Activated T-helper 1 cell treated with anti-CD3 and anti-CD28 coated beads, Interleukin-2, amount 50 U/mL, for 16 hours (primary cell): ENCODE measurements around the gene CFL2.
"Not testable (repeated sequence)": the region's sequence is repeated elsewhere in the genome, so short reads cannot be mapped to it uniquely, and the experiment has no call there.

Experiments
- DNase-seq, 2 donors: peaks; one replicate each; pipeline ENCODE4 v3.0.0-alpha.2; 2020; ENCODE audit warnings: low read depth in 1 of 2, low spot score in 1 of 2

The CFL2 gene

DNA sequence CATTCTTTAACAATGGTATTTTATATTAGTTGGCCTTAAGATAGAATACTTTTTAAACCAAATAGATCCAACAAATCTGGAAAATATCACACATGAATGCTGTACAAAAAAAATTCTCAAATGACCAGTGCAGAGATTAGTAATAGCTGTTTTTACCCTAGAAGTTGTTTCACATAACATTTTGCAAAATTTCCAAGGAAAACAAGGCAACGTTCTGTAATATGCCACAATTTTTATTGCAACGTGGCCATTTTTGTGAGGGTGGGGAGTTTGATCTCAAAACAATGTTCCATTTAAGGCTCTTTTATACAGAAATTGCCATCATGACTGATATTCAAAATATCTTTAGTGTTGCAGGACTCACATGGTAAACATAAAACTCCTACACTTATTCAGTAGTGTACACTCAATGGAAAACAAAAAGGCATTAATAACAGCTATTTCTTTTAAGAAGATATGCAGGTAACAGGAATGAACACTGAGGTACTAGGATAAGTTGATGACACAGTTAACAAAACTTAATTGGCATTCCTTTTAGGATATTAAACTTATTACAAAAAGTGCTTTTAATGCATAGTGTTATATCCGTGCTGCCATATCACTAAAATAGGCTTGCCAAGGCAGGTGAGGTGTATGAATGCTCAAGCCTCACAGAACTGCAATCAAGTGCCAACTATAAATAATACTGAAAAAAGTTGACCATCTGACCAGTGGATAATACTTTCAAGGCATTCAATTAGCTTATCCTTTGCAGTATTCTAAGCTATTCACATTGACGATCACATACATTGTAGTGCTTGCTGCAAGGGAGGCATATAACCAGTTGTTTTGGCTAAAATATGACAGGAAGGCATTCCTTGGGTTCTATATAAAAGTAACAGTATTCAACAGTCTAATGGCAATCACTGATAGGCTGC is 2.3 kb downstream of the CFL2 start:
- DNase-seq, result no peak

DNA sequence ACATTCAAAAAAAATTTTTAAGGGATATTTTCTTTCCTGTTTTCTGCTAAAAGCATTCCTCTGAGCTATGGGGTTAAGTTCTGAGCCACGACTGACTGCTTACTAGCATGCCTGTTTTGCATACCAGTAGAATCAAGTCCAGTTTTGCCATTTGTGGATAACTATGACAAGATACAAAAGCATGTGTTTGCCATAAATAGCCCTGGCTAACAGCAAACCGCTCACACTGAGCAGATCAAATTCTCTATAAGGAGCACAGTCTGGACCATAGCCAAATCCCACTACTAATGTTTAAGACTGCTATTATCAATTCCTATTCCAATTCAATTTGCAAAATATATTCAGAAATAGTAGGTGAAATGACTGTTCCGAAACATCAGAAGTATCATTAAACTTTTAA is 3.2 kb downstream of the CFL2 start:
- no peak for DNase-seq

DNA sequence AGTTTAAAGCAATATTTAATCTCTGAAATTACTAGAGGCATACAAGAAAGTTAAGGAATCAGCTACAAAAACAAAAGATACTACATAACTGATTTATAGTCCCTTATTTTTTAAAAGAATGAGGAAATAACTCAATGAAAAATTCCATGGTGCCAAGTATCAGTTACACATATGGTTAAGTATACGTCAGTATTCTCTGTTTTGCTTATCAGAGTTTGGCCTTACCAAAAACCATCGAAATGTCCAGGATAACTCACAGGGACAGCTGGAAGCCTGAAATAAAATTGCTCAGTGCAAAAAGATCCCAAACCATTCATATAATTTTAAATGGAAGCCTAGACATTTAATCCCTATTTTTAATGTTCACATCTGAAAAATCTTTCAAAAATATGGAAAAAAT is 3.6 kb downstream of the CFL2 start:
- DNase-seq, result no peak

DNA sequence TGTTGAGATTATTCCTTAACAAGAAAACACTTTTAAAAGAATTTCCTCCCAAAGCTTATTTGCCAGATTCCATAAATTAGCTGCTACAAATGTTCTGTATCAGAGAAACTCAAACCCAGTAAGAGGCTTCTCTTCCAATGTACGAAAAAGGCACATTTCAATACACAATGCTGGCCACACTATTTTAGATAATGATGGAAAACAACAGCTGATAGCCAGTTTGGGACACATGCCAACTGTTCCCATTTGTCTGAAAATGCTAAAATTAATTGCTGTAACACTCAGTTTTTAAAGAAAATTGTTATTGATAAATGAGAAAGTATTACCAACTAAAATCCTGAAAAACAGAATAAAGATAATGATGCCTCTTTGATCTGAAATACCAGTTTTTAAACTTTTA is 4.4 kb downstream of the CFL2 start:
- DNase-seq, result no peak

DNA sequence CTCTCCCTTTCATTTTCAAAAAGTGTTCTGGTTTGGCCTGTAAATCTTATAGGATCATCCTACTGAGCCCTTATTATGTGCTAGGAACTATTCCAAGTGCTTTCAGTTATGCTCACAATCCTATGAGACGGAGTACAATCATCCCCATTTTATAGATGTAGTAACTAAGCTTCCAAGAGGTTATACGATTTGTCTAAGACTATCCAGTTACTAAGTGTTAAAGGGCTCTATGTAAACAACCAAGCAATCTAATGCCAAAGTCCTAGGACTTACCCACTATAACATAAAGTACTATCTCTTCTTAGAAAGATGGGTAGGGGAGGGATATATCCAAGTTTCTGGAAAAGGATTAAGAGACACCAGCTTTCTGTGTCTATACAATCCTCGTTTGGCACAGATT is 6.7 kb downstream of the CFL2 start:
- DNase-seq, result no peak

DNA sequence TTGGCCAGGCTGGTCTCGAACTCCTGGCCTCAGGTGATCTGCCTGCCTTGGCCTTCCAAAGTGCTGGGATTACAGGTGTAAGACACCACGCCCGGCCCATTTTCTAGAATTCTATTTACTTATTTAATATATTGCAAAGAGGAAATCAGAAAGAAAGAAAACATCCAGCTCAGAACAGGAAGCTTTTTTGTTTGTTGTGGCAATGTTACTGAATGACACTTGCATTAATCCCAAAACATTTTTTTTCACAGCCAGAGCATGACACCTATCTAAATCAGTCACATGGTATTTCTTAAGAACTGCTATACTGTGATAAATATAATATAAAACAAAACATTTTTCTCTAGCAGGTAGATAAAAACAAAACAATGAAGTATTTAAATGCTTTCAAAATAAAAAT is 12.6 kb downstream of the CFL2 start:
- no peak for DNase-seq

DNA sequence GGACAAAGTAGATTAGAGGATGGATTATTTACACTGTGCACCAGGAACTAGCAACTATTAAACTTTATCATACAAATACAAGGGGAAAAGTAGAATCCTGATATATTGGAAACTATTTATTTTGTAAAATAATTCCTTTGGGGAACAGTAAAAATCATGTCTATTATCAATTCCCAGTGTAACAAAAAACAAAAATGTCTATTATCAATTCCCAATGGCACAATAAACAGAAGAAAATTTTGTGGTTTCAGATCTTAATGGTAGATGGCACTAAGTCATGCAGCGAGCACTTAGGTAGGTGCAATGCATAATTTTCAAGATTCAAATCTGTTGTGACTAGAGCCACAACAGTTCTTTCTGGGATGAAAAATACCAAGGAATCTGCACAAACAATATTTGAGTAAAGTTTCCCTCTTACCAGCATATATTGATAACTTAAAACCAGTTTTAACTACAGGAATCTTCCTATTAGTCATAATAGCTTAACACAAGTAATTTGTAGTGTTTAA is 13.7 kb downstream of the CFL2 start:
- no peak for DNase-seq

DNA sequence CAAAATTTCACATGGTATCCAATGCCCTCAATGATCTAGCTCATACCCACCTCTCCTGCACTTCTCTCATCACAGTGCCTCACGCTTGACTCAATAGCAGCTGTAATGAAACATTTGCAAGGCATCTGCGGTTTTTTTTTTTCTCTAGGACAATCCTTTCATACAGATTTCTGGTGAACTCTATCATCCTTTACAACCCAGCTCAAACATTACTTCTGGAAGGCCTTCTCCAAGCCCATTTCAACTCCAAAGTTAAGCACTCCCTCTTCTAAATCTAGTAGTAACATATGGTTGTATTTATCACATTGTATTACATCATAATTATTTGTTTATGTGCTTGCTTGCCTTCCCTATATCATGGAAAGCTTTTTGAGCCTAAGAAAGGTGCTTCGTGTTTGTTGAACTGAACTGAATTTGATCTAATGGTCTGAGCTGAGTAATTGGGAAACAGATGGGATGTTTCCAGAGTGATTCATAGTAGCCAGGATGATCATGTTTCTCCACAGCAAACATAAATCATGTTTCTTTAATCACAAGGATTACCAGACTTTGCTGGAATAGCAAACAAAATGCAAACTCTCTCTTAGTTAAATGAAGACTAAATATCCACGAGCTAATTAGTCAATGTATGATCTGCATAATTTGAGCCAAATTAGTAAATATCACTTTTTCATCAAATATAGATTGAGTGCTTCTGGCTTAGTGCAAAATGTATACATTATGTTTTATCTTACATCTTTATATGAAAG is 14.3 kb downstream of the CFL2 start:
- DNase-seq, result no peak

DNA sequence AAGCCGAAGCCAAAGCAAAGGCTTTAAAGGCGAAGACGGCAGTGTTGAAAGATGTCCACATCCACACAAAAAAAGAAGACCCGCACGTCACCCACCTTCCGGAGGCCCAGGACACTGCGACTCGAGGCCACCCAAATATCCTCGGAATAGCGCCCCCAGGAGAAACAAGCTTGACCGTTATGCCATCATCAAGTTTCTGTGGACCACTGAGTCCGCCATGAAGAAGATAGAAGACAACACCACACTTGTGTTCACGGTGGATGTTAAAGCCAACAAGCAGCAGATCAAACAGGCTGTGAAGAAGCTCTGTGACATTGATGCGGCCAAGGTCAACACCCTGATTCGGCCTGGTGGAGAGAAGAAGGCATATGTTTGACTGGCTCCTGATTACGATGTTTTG is 20.2 kb downstream of the CFL2 start:
- DNase-seq, result not testable (repeated sequence)

DNA sequence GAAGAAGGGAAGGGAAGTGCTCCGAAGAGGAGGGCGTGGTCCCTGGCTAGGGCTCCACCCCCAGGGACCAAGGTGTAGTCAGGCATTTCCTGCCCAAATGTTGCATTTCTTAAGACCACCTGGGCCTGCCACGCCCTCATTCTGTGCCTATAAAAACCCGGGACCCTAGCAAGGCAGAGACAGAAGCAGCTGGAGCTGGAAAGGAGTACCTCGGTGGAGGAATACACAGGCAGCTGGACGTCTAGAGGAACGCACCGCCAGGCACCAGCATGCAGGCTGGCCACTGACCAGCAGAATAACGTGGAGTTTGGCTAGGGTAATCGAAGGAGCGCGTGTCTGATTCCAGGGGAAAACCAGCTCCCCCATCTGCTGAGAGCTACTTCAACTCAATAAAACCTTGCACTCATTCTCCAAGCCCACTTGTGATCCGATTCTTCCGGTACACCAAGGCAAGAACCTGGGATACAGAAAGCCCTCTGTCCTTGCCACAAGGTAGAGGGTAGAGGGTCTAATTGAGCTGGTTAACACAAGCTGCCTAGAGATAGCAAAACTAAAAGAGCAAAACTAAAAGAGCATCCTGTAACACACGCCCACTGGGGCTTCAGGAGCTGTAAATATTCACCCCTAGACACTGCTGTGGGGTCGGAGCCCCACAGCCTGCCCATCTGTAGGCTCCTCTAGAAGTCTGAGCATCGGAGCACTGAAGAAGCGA is 21.0 kb downstream of the CFL2 start:
- no peak for DNase-seq

DNA sequence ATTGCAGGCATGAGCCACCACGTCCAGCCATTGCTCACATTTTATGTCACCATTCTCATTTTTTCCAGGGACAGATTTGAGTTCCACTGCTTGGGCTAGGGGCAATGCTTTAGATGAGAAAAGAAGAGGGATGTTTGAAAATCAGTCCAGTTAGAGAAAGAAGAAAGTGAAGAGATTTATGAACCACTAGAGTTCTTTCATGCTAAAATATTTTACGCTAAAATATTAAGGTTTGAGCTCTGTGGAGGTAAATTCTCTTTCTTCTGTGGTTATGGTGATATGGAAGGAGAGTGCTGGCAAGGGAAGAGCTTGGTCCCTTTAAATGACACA is 21.5 kb downstream of the CFL2 start:
- no peak for DNase-seq

DNA sequence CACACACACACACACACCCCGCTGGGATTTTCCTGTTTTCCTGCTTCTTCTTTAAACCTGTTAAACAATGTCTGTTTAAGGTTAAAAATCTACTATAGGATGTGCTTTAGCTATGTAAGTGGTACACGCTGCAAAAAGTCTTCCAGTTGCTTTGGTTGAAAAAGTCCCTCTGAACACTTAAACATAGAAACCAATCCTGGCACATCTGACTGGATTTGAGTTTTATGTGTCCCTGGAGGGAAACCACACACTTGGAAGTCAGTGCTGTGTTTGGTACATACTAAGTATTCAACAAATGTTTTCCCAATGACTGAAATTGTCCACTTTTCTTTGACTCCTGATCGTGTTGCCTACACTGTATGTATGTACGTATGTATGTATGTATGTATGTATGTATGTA is 22.0 kb downstream of the CFL2 start:
- no peak for DNase-seq

DNA sequence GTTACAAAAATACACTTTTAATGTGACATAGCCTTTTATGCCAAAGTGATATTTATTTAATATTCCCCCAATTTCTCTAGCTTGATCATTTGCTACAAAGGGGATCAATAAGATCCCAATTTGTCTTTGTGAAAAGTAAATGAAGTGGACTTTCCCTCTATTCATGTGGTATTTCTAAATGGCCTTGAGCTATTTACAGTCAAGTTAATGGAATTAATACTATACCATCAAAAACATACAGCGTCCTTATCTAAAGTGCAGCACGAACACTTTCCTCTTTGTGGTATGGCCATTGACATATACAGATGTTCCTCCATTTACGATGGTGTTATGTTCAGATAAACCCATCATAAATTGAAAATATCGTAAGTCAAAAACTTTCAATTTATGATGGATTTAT is 23.2 kb downstream of the CFL2 start:
- no peak for DNase-seq

DNA sequence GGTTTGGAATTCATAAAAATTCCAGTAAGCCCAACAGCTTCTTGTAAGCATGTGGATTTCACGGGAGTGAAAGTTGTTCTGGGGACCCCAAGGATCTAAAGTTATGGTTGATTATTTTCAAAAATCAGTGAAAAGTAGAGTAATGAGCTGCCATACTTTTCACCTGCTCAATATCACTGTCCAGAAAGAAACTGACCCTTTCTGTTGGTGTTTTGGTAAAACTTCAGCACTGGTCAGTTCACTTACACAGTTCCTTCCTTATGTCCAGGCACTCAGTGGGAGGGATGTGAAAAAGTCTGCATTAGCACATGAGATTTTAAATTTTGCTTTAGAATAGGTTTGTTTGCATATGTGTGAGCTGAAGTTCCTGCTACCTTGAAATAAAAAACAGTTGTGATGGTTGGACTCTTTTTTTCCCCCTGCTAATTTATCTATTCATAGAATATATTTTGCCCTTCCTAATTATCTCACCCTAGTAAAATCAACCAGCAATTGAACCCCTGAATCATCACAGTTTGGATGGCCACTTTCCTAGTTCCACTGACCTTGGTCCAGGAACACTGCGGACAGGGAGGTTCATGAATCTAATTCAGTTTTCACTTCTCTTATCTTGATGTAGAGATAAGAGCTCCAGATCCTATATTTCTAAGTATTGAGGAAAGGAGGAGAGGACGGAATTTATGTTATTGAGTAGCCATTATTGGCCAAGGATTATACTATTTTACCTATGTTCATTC is 25.8 kb downstream of the CFL2 start:
- DNase-seq, result no peak

DNA sequence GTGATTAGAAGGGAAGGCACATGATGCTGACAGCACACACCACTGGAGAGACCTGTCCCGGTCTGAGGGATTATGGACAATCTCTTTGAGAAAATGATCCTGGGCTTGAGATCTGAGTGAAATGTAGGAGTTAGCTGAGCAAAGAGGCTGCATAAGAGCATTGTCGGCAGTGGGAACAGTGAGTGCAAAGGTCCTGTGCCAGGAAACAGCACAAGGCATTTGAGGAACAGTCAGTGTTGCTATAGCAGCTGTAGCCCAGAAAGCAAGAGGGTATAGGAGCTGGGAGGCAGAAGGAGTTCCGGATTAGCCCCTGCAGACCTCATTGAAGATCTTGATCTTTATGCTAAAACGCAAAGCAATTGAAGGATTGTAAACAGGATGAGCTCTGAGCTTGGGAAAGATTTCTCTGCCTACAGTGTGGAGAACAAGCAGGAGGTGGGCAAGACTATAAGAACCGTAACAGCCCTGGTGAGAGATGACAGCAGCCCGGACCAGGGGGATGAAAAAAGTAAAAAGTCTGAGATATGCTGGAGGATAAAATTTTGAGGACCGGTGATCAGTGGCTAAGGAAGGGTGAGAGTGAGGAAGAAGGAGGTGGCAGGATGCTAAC is 28.5 kb downstream of the CFL2 start:
- no peak for DNase-seq

DNA sequence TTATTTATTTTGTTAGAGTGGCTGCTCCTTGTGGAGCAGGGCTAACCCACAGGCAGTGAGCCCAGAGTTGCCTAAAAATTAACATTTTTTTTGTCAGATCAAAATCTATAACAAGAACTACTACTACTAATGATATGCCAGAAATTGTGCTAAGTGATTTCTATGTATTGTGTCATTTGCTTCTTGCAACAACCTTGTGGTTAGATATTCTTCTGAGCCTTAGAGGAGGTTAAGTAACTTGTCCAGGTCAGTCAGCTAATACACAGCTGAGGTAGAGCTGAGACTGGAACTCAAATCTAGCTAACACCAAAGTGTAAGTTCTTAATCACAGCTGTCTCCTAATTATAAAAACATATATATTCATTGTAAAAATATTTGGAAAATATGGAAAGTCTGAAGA is 29.8 kb downstream of the CFL2 start:
- DNase-seq, result no peak

DNA sequence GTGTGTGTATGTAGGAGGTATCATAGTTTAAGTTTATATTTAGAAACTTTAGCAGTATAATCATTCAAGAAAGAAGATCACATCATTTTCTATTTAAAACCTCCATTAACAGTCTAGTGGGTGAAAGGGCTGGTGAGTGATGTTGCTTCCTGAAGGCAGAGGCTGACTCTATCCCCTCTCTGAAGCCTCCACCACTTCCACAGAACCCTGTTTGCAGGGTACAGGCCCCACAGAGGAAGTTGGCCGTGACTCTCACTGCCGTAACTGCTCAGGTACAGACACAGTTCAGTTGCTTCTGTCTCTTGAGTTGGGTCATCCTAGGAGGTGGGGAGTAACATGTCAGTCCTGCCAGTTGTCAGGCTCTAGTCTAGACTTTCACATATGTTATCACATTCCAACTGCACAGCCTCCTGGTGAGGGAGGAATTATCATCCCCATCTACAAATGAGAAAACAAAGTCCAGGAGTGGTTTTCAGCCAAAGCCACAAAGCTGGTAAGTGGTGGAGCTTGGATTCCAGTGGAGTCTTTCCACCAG is 31.5 kb downstream of the CFL2 start:
- DNase-seq, result no peak

DNA sequence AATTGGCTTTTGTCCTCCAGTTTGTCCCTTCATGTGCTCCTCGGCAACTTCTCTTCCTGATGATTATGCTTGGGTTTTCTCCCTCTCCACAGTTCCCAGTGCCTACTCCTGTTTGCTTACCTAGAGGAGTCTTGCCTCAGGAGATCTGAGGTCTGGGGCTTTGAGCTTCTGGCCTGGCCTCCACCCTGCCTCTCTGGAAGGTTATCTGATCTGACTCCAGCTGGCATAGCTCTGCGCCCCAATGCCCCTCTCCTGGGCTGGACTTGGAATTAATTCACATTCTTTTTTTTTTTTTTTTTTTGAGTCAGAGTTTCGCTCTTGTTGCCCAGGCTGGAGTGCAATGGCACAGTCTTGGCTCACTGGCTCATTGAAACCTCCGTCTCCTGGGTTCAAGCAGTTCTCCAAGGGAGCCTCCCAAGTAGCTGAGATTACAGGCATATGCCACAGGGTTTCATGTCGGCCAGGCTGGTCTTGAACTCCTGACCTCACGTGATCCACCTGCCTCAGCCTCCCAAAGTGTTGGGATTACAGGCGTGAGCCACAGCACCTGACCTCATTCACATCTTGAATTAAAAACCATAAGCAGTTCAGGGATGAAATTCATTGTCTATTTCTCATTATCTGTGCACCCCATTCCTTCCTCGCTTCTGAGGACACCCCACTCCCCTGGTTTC is 33.5 kb downstream of the CFL2 start:
- no peak for DNase-seq

DNA sequence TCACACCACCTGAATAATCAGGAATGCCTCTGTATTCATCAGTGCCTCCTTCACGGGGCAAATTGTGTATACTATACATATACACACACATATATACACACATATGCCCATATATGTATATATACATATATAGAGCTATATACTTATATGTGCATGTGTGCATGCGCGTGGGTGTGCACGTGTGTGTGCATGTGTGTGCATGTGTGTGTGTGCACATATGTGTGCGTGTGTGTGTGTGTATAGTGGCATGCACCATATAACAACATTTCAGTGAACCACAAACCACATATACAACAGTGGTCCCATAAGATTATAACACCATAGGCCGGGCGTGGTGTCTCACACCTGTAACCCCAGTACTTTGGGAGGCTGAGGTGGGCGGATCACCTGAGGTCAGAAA is 35.7 kb downstream of the CFL2 start:
- no peak for DNase-seq

DNA sequence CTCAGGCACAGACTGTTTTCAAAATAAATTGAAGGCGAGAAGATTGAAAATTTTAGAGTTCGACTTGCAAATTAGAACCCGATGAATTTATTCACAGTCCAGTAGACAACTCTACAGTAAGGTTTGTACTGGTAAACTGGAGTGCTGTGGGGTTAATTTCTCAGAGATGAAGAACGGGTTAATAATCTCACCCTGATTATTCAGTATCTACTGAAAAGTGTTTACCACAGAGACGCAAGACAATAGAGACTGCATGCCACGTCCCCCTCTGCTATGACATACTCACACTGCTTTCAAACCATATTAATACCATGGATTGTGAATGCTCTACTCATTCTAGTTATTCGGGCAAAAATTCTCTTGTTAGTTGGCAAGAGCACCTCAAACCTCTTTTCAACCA is 36.1 kb downstream of the CFL2 start:
- no peak for DNase-seq
